Neural cell (in vitro differentiated cells): ENCODE measurements around the gene KMT2D.

ENCODE experiments used
- EZH2 ChIP-seq: fragments of 200-600, 300-800 bp; shearing (Covaris generic), sonication (generic); IDR thresholded peaks from 2 replicates; pipeline ENCODE4 v1.6.1; 2014; ENCODE audit warnings: antibody characterized with exemption, low read length, borderline replicate concordance, mild to moderate bottlenecking; ENCODE audit not compliant: insufficient read depth, poor library complexity, severe bottlenecking
- POLR2AphosphoS5 ChIP-seq: IDR thresholded peaks from 2 replicates; pipeline ENCODE4 v1.6.1; 2012
- SMC3 ChIP-seq: fragments of 450-650 bp; conservative IDR thresholded peaks from 2 replicates; pipeline ENCODE4 v1.6.1; 2014; ENCODE audit warnings: antibody characterized with exemption, mild to moderate bottlenecking, moderate library complexity; ENCODE audit not compliant: poor library complexity
- TF ChIP-seq, protein P1 (sequence below): fragments of 450-650 bp; IDR thresholded peaks from 2 replicates; pipeline ENCODE4 v1.5.1; 2014; ENCODE audit warnings: antibody characterized with exemption, mild to moderate bottlenecking, moderate library complexity; ENCODE audit not compliant: poor library complexity, severe bottlenecking
- TF ChIP-seq, protein P2 (sequence below): IDR thresholded peaks from 2 replicates; pipeline ENCODE4 v1.6.1; 2012; ENCODE audit warnings: borderline replicate concordance

DNA sequence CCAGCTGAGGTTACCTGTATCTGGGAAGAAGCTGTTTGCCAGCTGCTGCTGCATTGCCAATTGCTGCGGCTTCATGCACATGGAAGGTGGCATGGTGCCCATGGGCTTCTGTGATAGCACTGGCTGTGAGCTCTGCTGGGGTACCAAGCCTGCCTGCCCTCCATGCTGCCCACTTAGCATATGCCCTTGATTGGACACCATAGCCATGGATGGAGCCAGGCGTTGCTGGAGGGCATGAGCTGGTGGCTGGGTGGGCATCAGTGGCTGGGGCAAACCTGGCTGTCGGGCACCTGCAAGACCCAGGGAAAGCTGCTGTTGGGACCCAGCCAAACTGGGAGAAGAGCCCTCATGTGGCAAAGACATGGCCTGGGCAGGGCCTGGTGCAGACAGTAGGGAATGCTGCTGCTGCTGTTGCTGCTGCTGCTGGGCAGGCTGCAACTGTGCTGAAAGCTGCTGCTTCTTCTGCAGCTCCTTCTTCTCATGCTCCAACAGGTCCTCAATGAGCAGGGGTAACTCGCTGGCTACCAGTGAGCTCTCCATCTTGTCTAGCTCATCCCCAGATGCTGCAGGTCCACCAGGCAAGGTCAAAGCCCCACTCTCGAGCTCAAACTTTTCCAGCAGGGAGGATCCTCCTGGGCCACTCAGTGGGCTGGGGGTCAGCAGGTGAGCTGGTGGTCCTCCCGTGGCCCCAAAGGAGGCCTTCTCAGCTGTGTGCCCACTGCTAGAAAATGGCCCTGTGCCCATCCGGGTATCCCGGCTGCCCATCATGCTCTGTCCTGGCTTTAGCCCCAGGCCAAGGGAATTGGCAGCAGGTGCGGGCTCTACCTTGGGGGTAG lies 23.3 kb downstream of the KMT2D start:
- no peak for TF ChIP-seq EZH2
- no peak for TF ChIP-seq POLR2AphosphoS5
- TF ChIP-seq, protein P1, sequence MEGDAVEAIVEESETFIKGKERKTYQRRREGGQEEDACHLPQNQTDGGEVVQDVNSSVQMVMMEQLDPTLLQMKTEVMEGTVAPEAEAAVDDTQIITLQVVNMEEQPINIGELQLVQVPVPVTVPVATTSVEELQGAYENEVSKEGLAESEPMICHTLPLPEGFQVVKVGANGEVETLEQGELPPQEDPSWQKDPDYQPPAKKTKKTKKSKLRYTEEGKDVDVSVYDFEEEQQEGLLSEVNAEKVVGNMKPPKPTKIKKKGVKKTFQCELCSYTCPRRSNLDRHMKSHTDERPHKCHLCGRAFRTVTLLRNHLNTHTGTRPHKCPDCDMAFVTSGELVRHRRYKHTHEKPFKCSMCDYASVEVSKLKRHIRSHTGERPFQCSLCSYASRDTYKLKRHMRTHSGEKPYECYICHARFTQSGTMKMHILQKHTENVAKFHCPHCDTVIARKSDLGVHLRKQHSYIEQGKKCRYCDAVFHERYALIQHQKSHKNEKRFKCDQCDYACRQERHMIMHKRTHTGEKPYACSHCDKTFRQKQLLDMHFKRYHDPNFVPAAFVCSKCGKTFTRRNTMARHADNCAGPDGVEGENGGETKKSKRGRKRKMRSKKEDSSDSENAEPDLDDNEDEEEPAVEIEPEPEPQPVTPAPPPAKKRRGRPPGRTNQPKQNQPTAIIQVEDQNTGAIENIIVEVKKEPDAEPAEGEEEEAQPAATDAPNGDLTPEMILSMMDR: no peak
- TF ChIP-seq SMC3: no peak
- TF ChIP-seq, protein P2, sequence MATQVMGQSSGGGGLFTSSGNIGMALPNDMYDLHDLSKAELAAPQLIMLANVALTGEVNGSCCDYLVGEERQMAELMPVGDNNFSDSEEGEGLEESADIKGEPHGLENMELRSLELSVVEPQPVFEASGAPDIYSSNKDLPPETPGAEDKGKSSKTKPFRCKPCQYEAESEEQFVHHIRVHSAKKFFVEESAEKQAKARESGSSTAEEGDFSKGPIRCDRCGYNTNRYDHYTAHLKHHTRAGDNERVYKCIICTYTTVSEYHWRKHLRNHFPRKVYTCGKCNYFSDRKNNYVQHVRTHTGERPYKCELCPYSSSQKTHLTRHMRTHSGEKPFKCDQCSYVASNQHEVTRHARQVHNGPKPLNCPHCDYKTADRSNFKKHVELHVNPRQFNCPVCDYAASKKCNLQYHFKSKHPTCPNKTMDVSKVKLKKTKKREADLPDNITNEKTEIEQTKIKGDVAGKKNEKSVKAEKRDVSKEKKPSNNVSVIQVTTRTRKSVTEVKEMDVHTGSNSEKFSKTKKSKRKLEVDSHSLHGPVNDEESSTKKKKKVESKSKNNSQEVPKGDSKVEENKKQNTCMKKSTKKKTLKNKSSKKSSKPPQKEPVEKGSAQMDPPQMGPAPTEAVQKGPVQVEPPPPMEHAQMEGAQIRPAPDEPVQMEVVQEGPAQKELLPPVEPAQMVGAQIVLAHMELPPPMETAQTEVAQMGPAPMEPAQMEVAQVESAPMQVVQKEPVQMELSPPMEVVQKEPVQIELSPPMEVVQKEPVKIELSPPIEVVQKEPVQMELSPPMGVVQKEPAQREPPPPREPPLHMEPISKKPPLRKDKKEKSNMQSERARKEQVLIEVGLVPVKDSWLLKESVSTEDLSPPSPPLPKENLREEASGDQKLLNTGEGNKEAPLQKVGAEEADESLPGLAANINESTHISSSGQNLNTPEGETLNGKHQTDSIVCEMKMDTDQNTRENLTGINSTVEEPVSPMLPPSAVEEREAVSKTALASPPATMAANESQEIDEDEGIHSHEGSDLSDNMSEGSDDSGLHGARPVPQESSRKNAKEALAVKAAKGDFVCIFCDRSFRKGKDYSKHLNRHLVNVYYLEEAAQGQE: no peak
